WTC11 (cell line): ENCODE data around the gene FIGNL2. TPM values are rescaled to one million over a fixed set of nuclear protein-coding genes. Genes with fewer than 3 reads are reported as not detected.

ENCODE experiments used
- ATAC-seq: fragments of 200-7000 bp; cut with Tn5 transposase; 2 replicates; pipeline ENCODE4 v1.10.0; 2021; ENCODE audit warnings: mild to moderate bottlenecking, moderate library complexity
- CTCF ChIA-PET: fragments of 300-600 bp; sonication (Branson Sonifier 250); formaldehyde crosslinking; loops from one replicate; lab custom pipeline; 2021; ENCODE audit warnings: antibody characterized with exemption; lab: Charles Lee
- POLR2A ChIA-PET: fragments of 350-600 bp; sonication (Branson Sonifier 250); formaldehyde crosslinking; loops from one replicate; lab custom pipeline; 2021; ENCODE audit warnings: antibody characterized with exemption; lab: Charles Lee
- DNase-seq: peaks from one replicate; pipeline ENCODE4 v3.0.0; 2021; ENCODE audit warnings: low spot score
- H3K27ac Mint-ChIP-seq: 2 replicates; pipeline ENCODE4 v1.8.0; 2021; ENCODE audit warnings: mixed read lengths
- H3K27me3 Mint-ChIP-seq: 2 replicates; pipeline ENCODE4 v1.8.0; 2021; ENCODE audit warnings: low read depth, mild to moderate bottlenecking, moderate library complexity, mixed read lengths
- H3K36me3 Mint-ChIP-seq: 2 replicates; pipeline ENCODE4 v1.8.0; 2021; ENCODE audit warnings: mixed read lengths
- H3K4me1 Mint-ChIP-seq: 2 replicates; pipeline ENCODE4 v1.8.0; 2022; ENCODE audit warnings: mixed read lengths
- H3K4me3 Mint-ChIP-seq: 2 replicates; pipeline ENCODE4 v1.8.0; 2021; ENCODE audit warnings: mild to moderate bottlenecking, moderate library complexity, mixed read lengths
- H3K9me3 Mint-ChIP-seq: 2 replicates; pipeline ENCODE4 v1.8.0; 2021; ENCODE audit warnings: mixed read lengths
- ATF1 ChIP-seq: sonication (generic); formaldehyde crosslinking; IDR thresholded peaks from 2 replicates; pipeline ENCODE4 v1.8.1; 2023; ENCODE audit warnings: mild to moderate bottlenecking, moderate library complexity, missing genetic modification reagents
- ELF4 ChIP-seq: sonication (generic); formaldehyde crosslinking; IDR thresholded peaks from 2 replicates; pipeline ENCODE4 v1.8.1; 2022; ENCODE audit warnings: low read depth, mild to moderate bottlenecking, moderate library complexity, missing genetic modification reagents
- FOXJ3 ChIP-seq: sonication (generic); formaldehyde crosslinking; IDR thresholded peaks from 2 replicates; pipeline ENCODE4 v1.9.0; 2021; ENCODE audit warnings: missing genetic modification reagents, mild to moderate bottlenecking, borderline replicate concordance
- FOXK1 ChIP-seq: sonication (generic); formaldehyde crosslinking; IDR thresholded peaks from 2 replicates; pipeline ENCODE4 v1.8.0; 2022; ENCODE audit warnings: mild to moderate bottlenecking, moderate library complexity, missing genetic modification reagents
- GTF2I ChIP-seq: fragments of 250-450 bp; sonication (Bioruptor Pico); conservative IDR thresholded peaks from 2 replicates; pipeline ENCODE4 v1.4.0; 2021; ENCODE audit warnings: mild to moderate bottlenecking
- PRRX2 ChIP-seq: fragments of 250-450 bp; sonication (Bioruptor Pico); IDR thresholded peaks from 2 replicates; pipeline ENCODE4 v1.8.0; 2021; ENCODE audit warnings: mild to moderate bottlenecking
- TEAD4 ChIP-seq: sonication (generic); formaldehyde crosslinking; IDR thresholded peaks from 2 replicates; pipeline ENCODE4 v1.8.0; 2022; ENCODE audit warnings: mild to moderate bottlenecking, missing genetic modification reagents
- ZNF219 ChIP-seq: sonication (generic); formaldehyde crosslinking; IDR thresholded peaks from 2 replicates; pipeline ENCODE4 v1.8.0; 2023; ENCODE audit warnings: missing genetic modification reagents, mild to moderate bottlenecking, borderline replicate concordance
- total RNA-seq: library from RNA; stranded (reverse); gene quantifications from 3 replicates; pipeline ENCODE4 v1.2.3, GENCODE V29; 2021
- TF ChIP-seq, protein P1 (sequence below): sonication (generic); formaldehyde crosslinking; IDR thresholded peaks from 2 replicates; pipeline ENCODE4 v1.8.1; 2023; ENCODE audit warnings: mild to moderate bottlenecking, missing genetic modification reagents, moderate library complexity
- TF ChIP-seq, protein P2 (sequence below): sonication (generic); formaldehyde crosslinking; IDR thresholded peaks from 2 replicates; pipeline ENCODE4 v1.8.1; 2022; ENCODE audit warnings: low read depth, mild to moderate bottlenecking, moderate library complexity, missing genetic modification reagents, borderline replicate concordance
- TF ChIP-seq, protein P3 (sequence below): sonication (generic); formaldehyde crosslinking; IDR thresholded peaks from 2 replicates; pipeline ENCODE4 v1.8.1; 2023; ENCODE audit warnings: mild to moderate bottlenecking, missing genetic modification reagents, moderate library complexity
- TF ChIP-seq, protein P4 (sequence below): fragments of 250-450 bp; sonication (Bioruptor Pico); IDR thresholded peaks from 2 replicates; pipeline ENCODE4 v1.9.0; 2021; ENCODE audit warnings: mild to moderate bottlenecking
- TF ChIP-seq, protein P5 (sequence below): sonication (generic); formaldehyde crosslinking; IDR thresholded peaks from 2 replicates; pipeline ENCODE4 v1.8.0; 2023; ENCODE audit warnings: mild to moderate bottlenecking, missing genetic modification reagents

FIGNL2 gene
- total RNA-seq, 1 experiment from 2014 or later: 9.9 TPM

DNA sequence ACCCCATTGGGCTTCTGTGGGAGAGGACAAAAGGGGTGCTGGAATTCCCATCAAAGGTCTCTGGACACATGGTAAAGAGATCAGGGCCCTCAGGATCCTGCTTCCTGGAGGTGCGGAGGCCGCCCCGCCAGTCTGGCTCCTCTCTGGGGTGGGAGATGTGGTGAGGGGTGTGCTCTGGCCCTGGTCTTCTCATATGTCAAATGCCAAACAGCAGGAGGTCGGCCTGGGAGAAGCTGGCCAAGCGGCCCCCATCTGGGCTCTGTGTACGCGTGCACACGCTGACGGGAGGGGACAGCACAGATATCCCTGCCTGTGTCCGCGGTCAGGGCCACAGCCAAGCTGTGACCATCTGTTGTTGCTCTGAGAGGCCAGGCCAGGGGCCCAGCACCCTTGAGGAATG is 14.1 kb downstream of the FIGNL2 start:
- Mint-ChIP-seq H3K9me3 (peaks cover 3% of the 10 kb centered on the region; the same call in 1 of the 2 replicates), H3K27ac (no peak overlapping the region), H3K27me3 (peaks cover 4% of the 10 kb centered on the region; the same call in 1 of the 2 replicates), H3K36me3 (no peaks in the 10 kb centered on the region), H3K4me1 (peaks cover 66% of the 10 kb centered on the region), H3K4me3 (no peak overlapping the region)
- DNase-seq: no peak
- ATAC-seq: no peak
- POLR2A ChIA-PET: no interaction called here
- CTCF ChIA-PET: interaction anchor here (2.2 to 4.7 kb wide), 2 partner anchors 10 to 41 kb away, joined by 13 to 32 read pairs; no protein-coding TSS in a partner anchor
- TF ChIP-seq PRRX2 (CRISPR knock-in tag) (no peak), FOXJ3 (CRISPR knock-in tag) (no peak), TEAD4 (CRISPR knock-in tag) (no peak), FOXK1 (CRISPR knock-in tag) (no peak)
- TF ChIP-seq, protein P1, sequence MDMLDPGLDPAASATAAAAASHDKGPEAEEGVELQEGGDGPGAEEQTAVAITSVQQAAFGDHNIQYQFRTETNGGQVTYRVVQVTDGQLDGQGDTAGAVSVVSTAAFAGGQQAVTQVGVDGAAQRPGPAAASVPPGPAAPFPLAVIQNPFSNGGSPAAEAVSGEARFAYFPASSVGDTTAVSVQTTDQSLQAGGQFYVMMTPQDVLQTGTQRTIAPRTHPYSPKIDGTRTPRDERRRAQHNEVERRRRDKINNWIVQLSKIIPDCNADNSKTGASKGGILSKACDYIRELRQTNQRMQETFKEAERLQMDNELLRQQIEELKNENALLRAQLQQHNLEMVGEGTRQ (CRISPR knock-in tag): no peak
- TF ChIP-seq, protein P2, sequence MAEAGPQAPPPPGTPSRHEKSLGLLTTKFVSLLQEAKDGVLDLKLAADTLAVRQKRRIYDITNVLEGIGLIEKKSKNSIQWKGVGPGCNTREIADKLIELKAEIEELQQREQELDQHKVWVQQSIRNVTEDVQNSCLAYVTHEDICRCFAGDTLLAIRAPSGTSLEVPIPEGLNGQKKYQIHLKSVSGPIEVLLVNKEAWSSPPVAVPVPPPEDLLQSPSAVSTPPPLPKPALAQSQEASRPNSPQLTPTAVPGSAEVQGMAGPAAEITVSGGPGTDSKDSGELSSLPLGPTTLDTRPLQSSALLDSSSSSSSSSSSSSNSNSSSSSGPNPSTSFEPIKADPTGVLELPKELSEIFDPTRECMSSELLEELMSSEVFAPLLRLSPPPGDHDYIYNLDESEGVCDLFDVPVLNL: no peak
- TF ChIP-seq, protein P3, sequence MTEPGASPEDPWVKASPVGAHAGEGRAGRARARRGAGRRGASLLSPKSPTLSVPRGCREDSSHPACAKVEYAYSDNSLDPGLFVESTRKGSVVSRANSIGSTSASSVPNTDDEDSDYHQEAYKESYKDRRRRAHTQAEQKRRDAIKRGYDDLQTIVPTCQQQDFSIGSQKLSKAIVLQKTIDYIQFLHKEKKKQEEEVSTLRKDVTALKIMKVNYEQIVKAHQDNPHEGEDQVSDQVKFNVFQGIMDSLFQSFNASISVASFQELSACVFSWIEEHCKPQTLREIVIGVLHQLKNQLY (CRISPR knock-in tag): no peak
- TF ChIP-seq, all 79 proteins: peak for 0

DNA sequence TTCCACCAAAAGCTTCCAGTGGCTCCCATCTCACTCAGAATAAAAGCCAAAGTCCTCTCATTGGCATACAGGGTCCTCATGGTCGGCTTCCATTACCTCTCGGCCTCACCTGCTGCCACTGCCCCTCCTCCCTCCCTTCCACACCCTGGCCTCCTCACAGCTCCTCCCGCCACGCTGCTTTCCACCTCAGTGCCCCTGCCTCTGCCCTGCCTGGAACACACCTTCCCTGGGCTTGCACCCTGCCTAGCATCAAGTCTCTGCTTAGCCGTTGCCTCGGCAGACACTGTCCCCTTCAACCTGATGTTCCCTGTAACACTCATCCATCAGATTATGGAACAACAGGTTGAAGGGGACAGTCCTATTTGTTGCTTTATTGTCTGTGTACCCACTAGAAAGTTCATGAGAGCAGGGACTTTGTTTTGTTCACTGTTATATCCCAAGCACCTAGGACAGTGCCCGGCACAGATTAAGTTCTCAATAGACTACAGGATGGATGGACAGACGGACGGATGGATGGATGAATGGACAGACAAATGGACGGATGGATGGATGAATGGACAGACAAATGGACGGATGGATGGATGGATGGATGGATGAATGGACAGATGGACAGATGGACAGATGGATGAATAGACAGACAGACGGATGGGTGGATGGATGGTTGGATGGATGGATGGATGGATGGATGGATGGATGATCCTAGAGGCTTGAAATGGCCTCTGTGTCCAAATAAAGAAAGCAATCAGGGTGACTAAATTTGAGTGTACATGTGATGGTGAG is 14.9 kb downstream of the FIGNL2 start:
- Mint-ChIP-seq H3K27me3 (peaks cover 4% of the 10 kb centered on the region; the same call in 1 of the 2 replicates), H3K36me3 (no peaks in the 10 kb centered on the region), H3K27ac (no peak overlapping the region), H3K4me1 (peaks cover 73% of the 10 kb centered on the region), H3K9me3 (peaks cover 3% of the 10 kb centered on the region; the same call in 1 of the 2 replicates), H3K4me3 (no peak overlapping the region)
- no peak for TF ChIP-seq ZNF219 (CRISPR knock-in tag)
- TF ChIP-seq ATF1 (CRISPR knock-in tag): no peak
- TF ChIP-seq, protein P4, sequence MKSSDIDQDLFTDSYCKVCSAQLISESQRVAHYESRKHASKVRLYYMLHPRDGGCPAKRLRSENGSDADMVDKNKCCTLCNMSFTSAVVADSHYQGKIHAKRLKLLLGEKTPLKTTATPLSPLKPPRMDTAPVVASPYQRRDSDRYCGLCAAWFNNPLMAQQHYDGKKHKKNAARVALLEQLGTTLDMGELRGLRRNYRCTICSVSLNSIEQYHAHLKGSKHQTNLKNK (CRISPR knock-in tag): no peak
- no peak for TF ChIP-seq ELF4
- TF ChIP-seq, protein P5, sequence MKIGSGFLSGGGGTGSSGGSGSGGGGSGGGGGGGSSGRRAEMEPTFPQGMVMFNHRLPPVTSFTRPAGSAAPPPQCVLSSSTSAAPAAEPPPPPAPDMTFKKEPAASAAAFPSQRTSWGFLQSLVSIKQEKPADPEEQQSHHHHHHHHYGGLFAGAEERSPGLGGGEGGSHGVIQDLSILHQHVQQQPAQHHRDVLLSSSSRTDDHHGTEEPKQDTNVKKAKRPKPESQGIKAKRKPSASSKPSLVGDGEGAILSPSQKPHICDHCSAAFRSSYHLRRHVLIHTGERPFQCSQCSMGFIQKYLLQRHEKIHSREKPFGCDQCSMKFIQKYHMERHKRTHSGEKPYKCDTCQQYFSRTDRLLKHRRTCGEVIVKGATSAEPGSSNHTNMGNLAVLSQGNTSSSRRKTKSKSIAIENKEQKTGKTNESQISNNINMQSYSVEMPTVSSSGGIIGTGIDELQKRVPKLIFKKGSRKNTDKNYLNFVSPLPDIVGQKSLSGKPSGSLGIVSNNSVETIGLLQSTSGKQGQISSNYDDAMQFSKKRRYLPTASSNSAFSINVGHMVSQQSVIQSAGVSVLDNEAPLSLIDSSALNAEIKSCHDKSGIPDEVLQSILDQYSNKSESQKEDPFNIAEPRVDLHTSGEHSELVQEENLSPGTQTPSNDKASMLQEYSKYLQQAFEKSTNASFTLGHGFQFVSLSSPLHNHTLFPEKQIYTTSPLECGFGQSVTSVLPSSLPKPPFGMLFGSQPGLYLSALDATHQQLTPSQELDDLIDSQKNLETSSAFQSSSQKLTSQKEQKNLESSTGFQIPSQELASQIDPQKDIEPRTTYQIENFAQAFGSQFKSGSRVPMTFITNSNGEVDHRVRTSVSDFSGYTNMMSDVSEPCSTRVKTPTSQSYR (CRISPR knock-in tag): no peak
- TF ChIP-seq GTF2I (CRISPR knock-in tag): no peak
- TF ChIP-seq, protein P2: no peak
- ATAC-seq (no peak), DNase-seq (no peak)
- ChIA-PET CTCF (interaction anchor here (0.7 to 3.6 kb wide), 5 partner anchors 10 to 313 kb away, joined by 3 to 18 read pairs (median 4); a partner anchor contains a TSS), POLR2A (no interaction called here)
